Measurements from ENCODE around the gene B3GAT1. TPM values are rescaled to one million over a fixed set of nuclear protein-coding genes. Genes with fewer than 3 reads are reported as not detected.

Gene B3GAT1
- total RNA-seq, 1 experiment from 2014 or later = 0.10 TPM

GRCh38 chr11:134399293-134399654, 12.8 kb downstream of the B3GAT1 start:
- ATAC-seq (no peak), DNase-seq (ENCODE audit: low read depth, low spot score) (no peak)
- H3K27me3 ChIP-seq (ENCODE audit: control insufficient read depth, insufficient read depth, low read length) = peaks cover 4% of the 10 kb centered on the region; the same call in 1 of the 2 replicates
- TF ChIP-seq SIN3A (IDR thresholded peaks at IDR 0.05; ENCODE audit: borderline replicate concordance, insufficient read depth, low read depth, low read length) = no peak
- TF ChIP-seq POLR2AphosphoS5 (IDR thresholded peaks at IDR 0.05; ENCODE audit: low read depth, low read length) = no peak
- TF ChIP-seq TCF7L2 (IDR thresholded peaks at IDR 0.05; ENCODE audit: low read depth, low read length) = no peak
- no peak for TF ChIP-seq CTCF (IDR thresholded peaks at IDR 0.05)
- no peaks in the 10 kb centered on the region for H3K9me3 ChIP-seq (ENCODE audit: control insufficient read depth, insufficient read depth, low read depth, low read length)
- no peaks in the 10 kb centered on the region for H3K4me1 ChIP-seq (ENCODE audit: control insufficient read depth, insufficient read depth, low read length)
- ChIA-PET CTCF (no interaction called here), POLR2A (no interaction called here)
- no peak overlapping the region for H3K27ac ChIP-seq (ENCODE audit: low read length)
- no TSS peak for BruUV-seq (replicated peaks)
- in situ Hi-C loops (cut with HindIII; ENCODE audit: low pct_unique_long_range_greater_than_20kb, low sequenced_read_pairs) (no loop called here), intact Hi-C loops (cut with micrococcal nuclease; ENCODE audit: unreplicated experiment) (no loop called here)
- H3K36me3 ChIP-seq (ENCODE audit: control insufficient read depth, insufficient read depth, low read length) = no peaks in the 10 kb centered on the region
- H3K4me3 ChIP-seq (ENCODE audit: low read depth in 2 of 2, low read length in 2 of 2) = no peak overlapping the region

- BruUV-seq (replicated peaks) = no TSS peak
- Histone ChIP-seq H3K4me3 (ENCODE audit: low read depth in 2 of 2, low read length in 2 of 2) (no peak overlapping the region), H3K27me3 (ENCODE audit: control insufficient read depth, insufficient read depth, low read length) (peaks cover 4% of the 10 kb centered on the region; the same call in 1 of the 2 replicates), H3K36me3 (ENCODE audit: control insufficient read depth, insufficient read depth, low read length) (no peaks in the 10 kb centered on the region), H3K9me3 (ENCODE audit: control insufficient read depth, insufficient read depth, low read depth, low read length) (no peaks in the 10 kb centered on the region), H3K27ac (ENCODE audit: low read length) (no peak overlapping the region), H3K4me1 (ENCODE audit: control insufficient read depth, insufficient read depth, low read length) (no peaks in the 10 kb centered on the region)
- DNase-seq (ENCODE audit: low read depth, low spot score) (no peak), ATAC-seq (no peak)
- POLR2A ChIA-PET = no interaction called here
- TF ChIP-seq REST (IDR thresholded peaks at IDR 0.05; ENCODE audit: insufficient read depth in 1 of 2, low read depth in 2 of 2, low read length in 1 of 2) = no peak
- intact Hi-C loops (cut with micrococcal nuclease; ENCODE audit: unreplicated experiment) (no loop called here), in situ Hi-C loops (cut with HindIII; ENCODE audit: low pct_unique_long_range_greater_than_20kb, low sequenced_read_pairs) (no loop called here)
- CTCF ChIA-PET = no interaction called here
Measured at GRCh38 chr11:134398644-134399292, 13.3 kb downstream of the B3GAT1 start.

GRCh38 chr11:134398079-134398444, 14.0 kb downstream of the B3GAT1 start:
- ChIA-PET POLR2A (no interaction called here), CTCF (no interaction called here)
- H3K4me1 ChIP-seq (ENCODE audit: control insufficient read depth, insufficient read depth, low read length) = no peaks in the 10 kb centered on the region
- no TSS peak for BruUV-seq (replicated peaks)
- in situ Hi-C loops (cut with HindIII; ENCODE audit: low pct_unique_long_range_greater_than_20kb, low sequenced_read_pairs) = no loop called here
- ATAC-seq (no peak), DNase-seq (ENCODE audit: low read depth, low spot score) (no peak)
- H3K27ac ChIP-seq (ENCODE audit: low read length) = no peak overlapping the region
- peaks cover 4% of the 10 kb centered on the region for H3K27me3 ChIP-seq (ENCODE audit: control insufficient read depth, insufficient read depth, low read length)
- H3K4me3 ChIP-seq (ENCODE audit: low read depth in 2 of 2, low read length in 2 of 2) = no peak overlapping the region
- no peaks in the 10 kb centered on the region for H3K9me3 ChIP-seq (ENCODE audit: control insufficient read depth, insufficient read depth, low read depth, low read length)
- no peaks in the 10 kb centered on the region for H3K36me3 ChIP-seq (ENCODE audit: control insufficient read depth, insufficient read depth, low read length)
- no peak for TF ChIP-seq POLR2AphosphoS5 (IDR thresholded peaks at IDR 0.05; ENCODE audit: low read depth, low read length)
- TF ChIP-seq SIN3A (IDR thresholded peaks at IDR 0.05; ENCODE audit: borderline replicate concordance, insufficient read depth, low read depth, low read length) = no peak
- TF ChIP-seq CTCF (IDR thresholded peaks at IDR 0.05) = no peak
- no peak for TF ChIP-seq TCF7L2 (IDR thresholded peaks at IDR 0.05; ENCODE audit: low read depth, low read length)
- no peak for TF ChIP-seq REST (IDR thresholded peaks at IDR 0.05; ENCODE audit: insufficient read depth in 1 of 2, low read depth in 2 of 2, low read length in 1 of 2)
- intact Hi-C loops (cut with micrococcal nuclease; ENCODE audit: unreplicated experiment) = no loop called here
